GM18870 (cell line): Measurements from ENCODE around the gene SSTR3.

Experiments used
- ATAC-seq: cut with Tn5 transposase; IDR thresholded peaks from one replicate; pipeline ENCODE4 v1.9.1; 2021; ENCODE audit warnings: moderate library complexity; ENCODE audit not compliant: unreplicated experiment

Gene SSTR3

GRCh38 chr22:37154925-37155712, 57.2 kb downstream of the SSTR3 start:
- ATAC-seq: no peak
